Endodermal cell (in vitro differentiated cells): ENCODE measurements around the gene CBX7. TPM values are rescaled to one million over a fixed set of nuclear protein-coding genes. Genes with fewer than 3 reads are reported as not detected.
A peak's percentile ranks its signal among the peaks of the same experiment; 100 is the strongest.

Experiments
- DNase-seq: peaks from one replicate; pipeline ENCODE4 v3.0.0-alpha.2; 2017
- H3K27ac ChIP-seq: 2 replicates; pipeline ENCODE4 v1.5.1; 2013; ENCODE audit warnings: mild to moderate bottlenecking, low read depth, low read length, moderate library complexity
- H3K27me3 ChIP-seq: 2 replicates; pipeline ENCODE4 v1.6.1; 2013; ENCODE audit warnings: mild to moderate bottlenecking, low read length, moderate library complexity; ENCODE audit not compliant: insufficient read depth, control insufficient read depth, poor library complexity, severe bottlenecking
- H3K36me3 ChIP-seq: 2 replicates; pipeline ENCODE4 v1.7.0; 2013; ENCODE audit warnings: mild to moderate bottlenecking, low read length, moderate library complexity; ENCODE audit not compliant: control insufficient read depth, insufficient read depth
- H3K4me1 ChIP-seq: one replicate; pipeline ENCODE4 v1.7.0; 2013; ENCODE audit warnings: low read length; ENCODE audit not compliant: control insufficient read depth, insufficient read depth
- H3K4me3 ChIP-seq: 2 replicates; pipeline ENCODE4 v1.5.1; 2013; ENCODE audit warnings: mild to moderate bottlenecking, low read length, moderate library complexity
- H3K9ac ChIP-seq: 2 replicates; pipeline ENCODE4 v1.6.1; 2013; ENCODE audit warnings: mild to moderate bottlenecking, low read length, moderate library complexity; ENCODE audit not compliant: poor library complexity, severe bottlenecking; ENCODE audit errors: extremely low read depth
- H3K9me3 ChIP-seq: 2 replicates; pipeline ENCODE4 v1.6.1; 2013; ENCODE audit warnings: mild to moderate bottlenecking, low read length, moderate library complexity; ENCODE audit not compliant: control insufficient read depth
- H3K27ac Mint-ChIP-seq: 2 replicates; pipeline ENCODE4 v1.8.0; 2020; ENCODE audit warnings: mixed read lengths
- H3K27me3 Mint-ChIP-seq: 2 replicates; pipeline ENCODE4 v1.8.0; 2021; ENCODE audit warnings: mild to moderate bottlenecking, mixed read lengths; ENCODE audit not compliant: insufficient read depth
- H3K36me3 Mint-ChIP-seq: 2 replicates; pipeline ENCODE4 v1.8.0; 2020; ENCODE audit warnings: low read depth, mixed read lengths
- H3K4me1 Mint-ChIP-seq: 2 replicates; pipeline ENCODE4 v1.8.0; 2020; ENCODE audit warnings: mixed read lengths
- H3K4me3 Mint-ChIP-seq: 2 replicates; pipeline ENCODE4 v1.8.0; 2020; ENCODE audit warnings: mild to moderate bottlenecking, moderate library complexity, mixed read lengths
- H3K9me3 Mint-ChIP-seq: 2 replicates; pipeline ENCODE4 v1.8.0; 2020; ENCODE audit warnings: mild to moderate bottlenecking, mixed read lengths
- CTCF ChIP-seq: fragments of 200-600 bp; sonication (generic); conservative IDR thresholded peaks from 2 replicates; pipeline ENCODE4 v1.5.0; 2021; ENCODE audit warnings: antibody characterized with exemption, mild to moderate bottlenecking
- WGBS, 2 experiments: methylation state at CpG; one replicate each; pipeline versions ENCODE4 v1.1.5 to v1.1.7; 2013; ENCODE audit warnings: missing lambda C conversion rate in 2 of 2, mixed read lengths in 1 of 2; ENCODE audit not compliant: insufficient coverage in 1 of 2, insufficient read length in 1 of 2; 5-methylcytosine and 5-hydroxymethylcytosine counted together
- total RNA-seq, 2 donors: library from RNA; stranded (reverse); fragmentation: NEBNext Ultra II Directional in 1 of 2; extraction: Animal tissue kit (Norgen Biotek cat#: 25700) in 1 of 2; gene quantifications; 2 replicates in 1 of 2; 3 replicates in 1 of 2; pipeline ENCODE4 v1.2.1, GENCODE V29; 2021

Gene CBX7
- total RNA-seq, 2 donors from 2014 or later: 14.2 to 22.0 TPM

- peak overlapping the region; percentile 21 for H3K4me3 Mint-ChIP-seq
- H3K27ac ChIP-seq: peak overlapping the region; percentile 77
Observed at GRCh38 chr22:39175353-39176142, 23.1 kb upstream of the CBX7 start.

GRCh38 chr22:39174498-39175352, 22.2 kb upstream of the CBX7 start:
- WGBS, 2 experiments: 21 to 26% methylated on average over 10 to 22 of the region's 22 CpGs
- H3K9ac ChIP-seq: peak overlapping the region; percentile 47
- H3K4me1 ChIP-seq: peaks cover 33% of the 10 kb centered on the region

More at GRCh38 chr22:39175353-39176142, 23.1 kb upstream of the CBX7 start:
- WGBS, 2 experiments: 80 to 84% methylated on average over 12 to 18 of the region's 18 CpGs
- peaks cover 33% of the 10 kb centered on the region for H3K4me1 ChIP-seq
- no peak overlapping the region for H3K4me3 ChIP-seq
- peak overlapping the region; percentile 98 for H3K27ac Mint-ChIP-seq
- H3K27me3 Mint-ChIP-seq: no peaks in the 10 kb centered on the region
- no peak for TF ChIP-seq CTCF
- peak overlapping the region; percentile 38 for H3K9ac ChIP-seq
- no peaks in the 10 kb centered on the region for H3K27me3 ChIP-seq
- H3K4me1 Mint-ChIP-seq: peaks cover 63% of the 10 kb centered on the region
- peak; percentile 86 for DNase-seq
- H3K9me3 ChIP-seq: no peaks in the 10 kb centered on the region
- H3K36me3 ChIP-seq: no peaks in the 10 kb centered on the region
- no peaks in the 10 kb centered on the region for H3K9me3 Mint-ChIP-seq
- no peaks in the 10 kb centered on the region for H3K36me3 Mint-ChIP-seq

More at GRCh38 chr22:39174498-39175352, 22.2 kb upstream of the CBX7 start:
- H3K36me3 Mint-ChIP-seq: no peaks in the 10 kb centered on the region
- H3K27me3 Mint-ChIP-seq: no peaks in the 10 kb centered on the region
- H3K9me3 ChIP-seq: no peaks in the 10 kb centered on the region
- H3K27me3 ChIP-seq: no peaks in the 10 kb centered on the region
- H3K9me3 Mint-ChIP-seq: no peaks in the 10 kb centered on the region
- peak overlapping the region; percentile 89 for H3K27ac ChIP-seq
- peak overlapping the region; percentile 21 for H3K4me3 Mint-ChIP-seq
- H3K4me1 Mint-ChIP-seq: peaks cover 66% of the 10 kb centered on the region
- DNase-seq: peak; percentile 100
- H3K27ac Mint-ChIP-seq: peak overlapping the region; percentile 98
- no peak overlapping the region for H3K4me3 ChIP-seq
- H3K36me3 ChIP-seq: no peaks in the 10 kb centered on the region
- no peak for TF ChIP-seq CTCF
